Fibroblast of skin of left biceps (primary cell): ENCODE measurements around the gene SGPL1.

ENCODE experiments used
- DNase-seq, 2 experiments: peaks; one replicate each; pipeline ENCODE4 v3.0.0-alpha.2; 2013; ENCODE audit warnings: low read depth in 2 of 2

SGPL1 gene

GRCh38 chr10:70884741-70885140 is 69.0 kb downstream of the SGPL1 start:
- DNase-seq, result peak in 1 of 2 experiments; percentile 31

GRCh38 chr10:70885481-70885880 is 69.7 kb downstream of the SGPL1 start:
- no peak for DNase-seq

- DNase-seq, result no peak
Measured at GRCh38 chr10:70885931-70886903, 70.5 kb downstream of the SGPL1 start.

DNA sequence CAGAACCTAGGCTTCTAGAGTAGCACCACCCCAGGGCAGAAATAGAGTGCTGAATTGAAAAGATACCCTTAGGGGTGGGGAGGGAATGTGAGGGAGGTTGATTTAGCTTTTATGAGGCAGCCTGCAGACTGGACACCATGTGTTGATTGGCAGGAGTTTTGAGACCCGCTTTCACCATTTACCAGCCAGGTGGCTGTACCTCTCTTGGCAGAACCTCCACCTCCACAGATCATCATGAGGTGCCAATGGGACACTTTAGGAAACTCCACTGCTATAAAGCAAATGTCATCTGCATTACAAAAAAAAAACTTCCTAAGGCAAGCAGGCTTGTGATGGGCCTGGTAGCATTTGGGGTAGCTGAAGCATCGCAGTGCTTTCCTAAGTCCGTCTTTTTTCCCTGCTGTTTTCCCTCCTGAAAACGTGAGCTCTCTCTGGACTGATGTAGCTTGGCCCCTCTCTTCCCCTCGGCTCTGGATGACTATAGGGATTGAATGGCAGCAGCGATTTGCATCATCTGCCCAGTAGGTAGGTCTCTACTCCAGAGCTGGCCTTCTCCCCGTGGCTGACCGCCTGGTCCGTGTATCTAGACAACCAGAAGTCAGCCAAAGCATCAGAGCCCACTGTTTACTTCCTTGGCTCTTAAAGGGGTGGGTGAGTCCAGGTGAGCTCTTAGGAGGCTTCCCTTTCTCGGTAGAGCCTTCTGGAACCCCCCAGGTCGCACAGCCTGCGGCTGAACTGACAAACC is 71.3 kb downstream of the SGPL1 start:
- DNase-seq, result no peak

- DNase-seq, result peak in 1 of 2 experiments; percentile 28
Measured at GRCh38 chr10:70887804-70888800, 72.4 kb downstream of the SGPL1 start, which contains the start of gene PCBD1. TSS of gene PCBD1 (minus strand) at chr10:70888565. CDS start at chr10:70888533, 32 bp downstream.

DNA sequence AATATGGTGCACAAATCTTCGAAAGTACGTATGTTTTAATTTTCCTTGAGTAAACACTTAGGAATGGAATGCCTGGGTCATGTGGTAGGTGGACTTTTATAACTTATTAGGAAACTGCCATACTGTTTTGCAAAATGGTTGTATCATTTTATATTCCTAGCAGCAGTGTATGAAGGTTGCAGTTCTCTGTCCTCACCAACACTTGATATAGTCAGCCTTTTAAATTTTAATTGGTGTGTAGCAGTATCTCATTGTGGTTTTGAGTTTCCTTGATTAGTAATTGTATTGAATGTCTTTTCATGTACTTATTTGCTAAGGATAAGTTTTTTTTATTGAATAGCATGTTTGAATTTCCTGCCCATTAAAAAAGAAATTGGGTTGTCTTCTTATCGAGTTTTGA is 73.5 kb downstream of the SGPL1 start:
- no peak for DNase-seq

- DNase-seq, result no peak
Measured at GRCh38 chr10:70890917-70891431, 75.2 kb downstream of the SGPL1 start.

GRCh38 chr10:70891627-70892026 is 75.9 kb downstream of the SGPL1 start:
- peak in 1 of 2 experiments; percentile 15 for DNase-seq

GRCh38 chr10:70892631-70893030 is 76.9 kb downstream of the SGPL1 start:
- no peak for DNase-seq

DNA sequence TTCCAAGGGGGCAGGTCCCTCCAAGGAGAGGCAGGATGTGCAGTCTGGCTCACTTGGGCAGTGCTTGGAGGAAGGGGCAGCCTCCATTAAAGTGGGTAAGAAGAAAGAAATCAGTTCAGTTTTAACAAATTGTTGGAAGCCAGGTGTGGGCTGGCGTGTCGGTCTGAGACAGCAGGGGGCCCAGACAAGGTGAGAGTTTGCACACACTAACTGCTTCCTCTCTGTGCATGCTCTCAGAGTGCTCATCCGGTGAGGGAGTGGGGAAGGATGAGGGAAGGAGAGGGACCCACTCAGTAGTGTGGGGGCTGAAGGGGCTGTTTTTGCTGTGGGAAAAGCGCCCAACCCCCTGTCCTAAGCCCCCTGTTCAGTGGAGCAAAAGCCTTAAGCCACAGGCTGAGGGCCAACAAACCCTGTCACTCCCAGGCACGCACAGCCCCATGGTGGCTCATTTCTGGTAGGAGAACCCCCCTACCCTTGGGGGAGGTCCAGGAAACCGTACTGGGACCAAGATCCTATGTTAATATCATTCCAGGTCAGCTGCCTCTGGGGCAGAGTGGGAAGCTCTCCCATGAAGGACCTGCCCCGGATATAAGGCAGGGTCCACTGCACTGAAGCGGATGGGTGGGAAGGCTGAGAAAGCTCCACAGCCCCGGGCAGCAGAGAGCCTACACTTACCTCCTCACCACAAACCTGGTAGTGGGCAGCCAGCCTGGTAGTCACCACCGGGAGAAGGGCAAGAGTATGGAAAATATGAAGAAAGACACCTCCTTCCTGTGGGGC is 77.7 kb downstream of the SGPL1 start:
- no peak for DNase-seq

- DNase-seq, result no peak
Measured at GRCh38 chr10:70894416-70894815, 78.7 kb downstream of the SGPL1 start.

DNA sequence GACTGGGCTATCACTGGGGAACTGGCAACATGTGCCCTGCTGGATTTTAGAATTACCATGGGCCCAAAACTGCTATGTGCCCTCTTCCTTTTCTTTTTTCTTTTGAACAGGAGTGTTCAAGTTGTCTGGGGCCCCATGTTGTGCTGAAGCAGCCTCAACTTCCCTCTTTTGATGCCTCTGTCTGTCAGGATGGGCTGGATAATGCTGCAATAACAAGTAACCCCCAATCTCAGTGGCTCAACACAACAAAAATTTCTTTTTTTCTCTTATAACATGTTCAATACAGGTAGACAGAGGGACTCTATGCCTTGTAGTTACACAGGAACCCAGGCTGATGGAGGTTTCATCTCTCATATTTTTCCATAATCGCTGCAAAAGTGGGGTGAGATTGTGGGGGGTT is 80.8 kb downstream of the SGPL1 start:
- no peak for DNase-seq

DNA sequence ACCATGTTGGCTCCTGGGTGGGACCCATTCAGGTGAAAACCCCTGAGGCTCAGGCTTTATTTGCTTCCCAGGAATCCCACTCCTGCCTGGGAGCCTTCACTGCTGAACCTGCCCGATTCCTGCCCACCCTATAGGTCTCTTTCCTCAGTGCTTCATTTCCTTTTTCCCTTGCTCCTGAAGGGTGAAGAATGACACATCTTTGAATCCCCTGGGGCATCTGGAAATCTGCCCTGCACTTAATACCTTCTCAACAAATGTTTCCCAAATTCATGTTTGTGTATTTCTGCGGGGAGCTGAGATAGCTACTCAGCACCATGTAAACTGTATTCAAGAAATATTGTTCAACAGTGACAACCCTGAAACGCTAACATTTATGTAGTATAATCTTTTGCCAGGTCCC is 82.9 kb downstream of the SGPL1 start:
- DNase-seq, result no peak

- DNase-seq, result no peak
Measured at GRCh38 chr10:70899096-70899495, 83.3 kb downstream of the SGPL1 start.

GRCh38 chr10:70901276-70901878 is 85.6 kb downstream of the SGPL1 start:
- DNase-seq, result no peak

- no peak for DNase-seq
Measured at GRCh38 chr10:70902661-70903261, 87.0 kb downstream of the SGPL1 start.

GRCh38 chr10:70903262-70903921 is 87.6 kb downstream of the SGPL1 start:
- DNase-seq, result peak in 1 of 2 experiments; percentile 18

DNA sequence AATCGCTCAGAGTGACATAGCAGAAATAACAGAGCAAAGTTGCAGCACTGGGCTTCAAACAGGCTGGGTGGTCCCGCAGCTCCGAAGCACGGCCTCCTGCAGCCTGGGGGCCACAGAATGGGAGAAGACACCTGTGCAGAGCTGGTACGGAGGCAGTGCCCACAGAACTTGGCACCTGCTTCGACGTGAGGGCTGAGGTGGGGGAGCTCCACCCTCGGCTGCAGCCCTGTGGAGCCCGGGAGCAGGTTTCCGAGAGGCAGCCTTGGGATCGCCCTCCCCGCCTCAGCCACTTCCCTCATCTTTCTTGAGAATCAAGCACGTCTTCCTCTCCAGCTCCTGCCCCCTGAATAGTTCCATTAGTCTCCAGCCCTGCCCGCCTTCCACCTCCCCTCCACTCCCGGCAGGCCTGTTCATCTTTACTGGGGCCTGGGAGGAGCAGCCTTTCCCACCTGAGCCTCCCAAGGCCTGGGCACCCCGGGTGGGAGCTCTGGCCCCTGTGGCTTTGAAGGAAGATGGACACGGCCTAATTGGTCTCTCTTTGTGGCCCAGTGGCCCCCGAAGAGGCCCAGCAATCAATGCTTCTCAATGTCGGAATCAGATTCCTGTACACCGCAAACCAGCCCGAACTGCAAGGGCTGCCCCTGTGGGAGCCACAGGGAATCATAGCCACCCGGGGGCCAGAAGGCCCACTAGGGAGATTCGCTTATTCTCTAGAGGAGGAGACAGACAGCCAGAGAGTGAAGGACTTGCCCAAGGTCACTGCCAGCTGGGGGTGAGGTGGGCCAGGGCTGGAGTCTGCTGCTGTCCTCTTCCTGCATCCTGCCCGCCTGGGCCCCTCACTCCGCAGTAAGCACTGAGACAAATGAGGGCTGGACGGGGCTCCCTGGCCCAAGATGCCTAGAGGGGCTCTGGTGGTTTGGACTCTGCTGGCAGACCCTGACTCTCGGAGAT is 89.6 kb downstream of the SGPL1 start:
- DNase-seq, result no peak
